Measurements from ENCODE around the gene NT5DC1.
"Not testable (repeated sequence)": the region's sequence is repeated elsewhere in the genome, so short reads cannot be mapped to it uniquely, and the experiment has no call there.

The NT5DC1 gene

DNA sequence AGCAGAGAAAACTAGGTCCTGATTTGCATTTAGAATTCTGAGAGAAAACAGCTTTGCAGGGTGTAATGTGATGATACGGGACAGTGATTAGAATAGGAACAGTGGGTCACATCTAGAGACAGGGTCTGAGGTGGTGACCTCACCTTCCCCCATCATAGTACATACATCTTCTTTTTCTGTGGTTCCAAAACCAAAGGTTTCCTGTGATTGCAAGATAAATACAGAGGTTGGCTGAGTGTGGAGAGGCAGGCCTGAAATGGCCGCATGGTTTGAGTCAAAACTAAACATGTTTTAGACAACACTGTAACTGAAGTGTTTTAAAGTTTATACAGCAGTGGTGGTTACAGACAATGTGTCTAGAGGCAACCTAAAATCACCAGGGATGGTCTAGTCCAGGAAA is 10.4 kb upstream of the NT5DC1 start:
- no peak for DNase-seq (ENCODE audit: low read depth)

DNA sequence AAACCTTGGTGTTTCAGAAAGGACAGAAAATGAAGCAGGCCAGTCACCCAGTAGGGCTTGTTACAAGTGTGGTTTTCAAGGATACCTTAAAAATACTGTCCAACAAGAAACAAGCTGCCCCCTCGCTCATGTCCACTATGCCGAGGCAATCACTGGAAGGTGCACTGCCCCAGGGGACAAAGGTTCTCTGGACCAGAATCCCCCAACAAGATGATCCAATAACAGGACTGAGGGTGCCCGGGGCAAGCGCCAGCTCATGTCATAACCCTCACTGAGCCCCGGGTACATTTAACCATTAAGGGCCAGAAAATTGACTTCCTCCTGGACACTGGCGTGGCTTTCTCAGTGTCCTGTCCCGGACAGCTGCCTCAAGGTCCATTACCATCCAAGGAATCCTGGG is 6.6 kb upstream of the NT5DC1 start:
- DNase-seq (ENCODE audit: low read depth) = no peak

DNA sequence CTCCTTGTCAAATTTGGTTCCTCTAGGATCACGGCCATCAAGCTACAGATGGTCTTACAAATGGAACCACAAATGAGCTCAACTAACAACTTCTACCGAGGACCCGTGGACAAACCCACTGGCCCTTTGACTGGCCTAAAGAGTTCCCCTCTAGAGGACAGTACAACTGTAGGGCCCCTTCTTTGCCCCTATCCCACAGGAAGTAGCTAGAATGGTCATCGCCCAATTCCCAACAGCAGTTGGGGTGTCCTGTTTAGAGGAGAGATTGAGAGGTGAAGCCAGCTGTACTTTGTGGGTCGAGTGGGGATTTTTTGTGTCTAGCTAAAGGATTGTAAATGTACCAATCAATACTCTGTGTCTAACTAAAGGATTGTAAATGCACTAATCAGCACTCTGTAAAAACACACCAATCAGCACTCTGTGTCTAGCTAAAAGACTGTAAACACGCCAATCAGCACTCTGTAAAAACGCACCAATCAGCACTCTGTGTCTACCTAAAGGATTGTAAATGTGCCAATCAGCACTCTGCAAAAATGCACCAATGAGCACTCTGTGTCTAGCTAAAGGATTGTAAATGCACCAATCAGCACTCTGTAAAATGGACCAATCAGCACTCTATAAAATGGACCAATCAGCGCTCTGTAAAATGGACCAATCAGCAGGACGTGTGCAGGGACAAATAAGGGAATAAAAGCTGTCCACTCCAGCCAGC is 4.4 kb upstream of the NT5DC1 start:
- DNase-seq (ENCODE audit: low read depth) = not testable (repeated sequence)

DNA sequence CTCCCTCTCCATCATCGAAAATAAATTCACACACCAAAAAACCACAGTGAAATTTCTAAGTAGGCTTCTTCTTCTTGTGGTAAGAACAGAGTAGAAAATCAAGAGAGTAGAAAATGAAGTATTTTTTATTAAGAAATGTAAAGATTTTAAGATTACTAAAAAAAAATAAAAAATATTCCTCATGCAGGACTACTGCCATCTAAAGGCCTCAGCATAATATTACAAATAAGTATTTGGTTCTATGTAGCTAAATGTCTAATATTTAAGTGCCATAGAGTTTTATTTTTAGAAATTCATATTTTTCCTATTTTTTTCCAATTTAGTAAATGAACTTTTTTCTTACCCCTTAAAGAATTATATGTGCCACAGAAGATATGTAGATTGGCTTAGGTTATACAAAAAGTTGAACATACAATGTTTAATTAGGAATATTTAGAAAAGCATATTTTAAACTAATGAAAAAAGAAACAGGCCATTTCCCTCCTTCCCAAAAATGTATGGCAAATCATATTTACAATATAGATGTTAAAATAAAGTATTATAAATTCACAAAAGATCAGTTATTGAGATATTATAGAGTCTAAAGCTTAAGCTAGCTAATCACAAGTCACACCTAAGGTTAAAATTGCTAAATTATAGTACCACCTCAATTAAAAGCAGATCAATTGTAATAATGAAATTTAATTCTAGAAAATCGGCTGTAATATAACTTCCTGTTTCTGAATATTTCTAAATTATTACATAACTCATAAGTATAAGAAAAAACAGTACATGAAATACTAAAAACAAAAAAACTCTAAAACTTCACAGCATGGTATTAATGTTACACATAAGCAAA is 3.5 kb upstream of the NT5DC1 start:
- no peak for DNase-seq (ENCODE audit: low read depth)

DNA sequence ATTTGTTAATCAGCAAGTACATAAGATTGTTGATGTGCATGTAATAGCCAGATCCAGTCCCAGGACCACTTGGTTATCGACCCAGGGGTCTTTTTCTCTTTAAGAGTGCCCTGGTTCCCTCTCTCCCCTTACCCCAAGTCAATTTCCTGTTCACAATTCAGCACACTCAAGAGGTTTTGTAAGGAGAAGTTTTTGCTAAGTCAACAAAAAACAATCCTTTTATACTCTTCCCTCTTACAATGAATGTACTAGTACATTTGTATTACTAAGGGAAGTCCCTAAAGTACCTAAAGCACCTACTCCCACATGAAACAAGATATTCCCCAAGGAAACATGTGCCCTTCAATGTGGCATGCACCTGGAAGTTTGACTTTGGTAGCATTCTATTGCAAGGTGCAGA is 1.6 kb upstream of the NT5DC1 start:
- no peak for DNase-seq (ENCODE audit: low read depth)

DNA sequence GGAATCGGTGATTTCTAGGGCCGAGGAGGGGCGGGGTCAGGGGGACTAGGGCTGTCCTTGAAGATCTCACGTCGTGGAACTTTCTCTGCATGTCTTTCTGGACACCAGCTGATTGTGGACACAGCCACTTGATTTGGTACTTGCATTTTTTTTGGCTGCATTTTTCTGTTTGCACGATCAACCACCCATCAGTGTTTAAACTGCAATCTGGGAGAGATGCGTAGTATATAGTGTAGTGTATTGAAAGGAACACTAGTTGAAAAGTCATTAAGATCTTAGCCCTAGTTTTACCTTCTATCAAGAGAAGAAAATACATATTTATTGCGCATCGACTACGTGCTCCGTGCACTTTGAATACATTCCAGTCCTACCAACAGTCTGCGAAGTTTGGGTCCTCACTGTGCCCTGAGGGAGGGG is 657 bp downstream of the NT5DC1 start:
- DNase-seq (ENCODE audit: low read depth) = no peak

DNA sequence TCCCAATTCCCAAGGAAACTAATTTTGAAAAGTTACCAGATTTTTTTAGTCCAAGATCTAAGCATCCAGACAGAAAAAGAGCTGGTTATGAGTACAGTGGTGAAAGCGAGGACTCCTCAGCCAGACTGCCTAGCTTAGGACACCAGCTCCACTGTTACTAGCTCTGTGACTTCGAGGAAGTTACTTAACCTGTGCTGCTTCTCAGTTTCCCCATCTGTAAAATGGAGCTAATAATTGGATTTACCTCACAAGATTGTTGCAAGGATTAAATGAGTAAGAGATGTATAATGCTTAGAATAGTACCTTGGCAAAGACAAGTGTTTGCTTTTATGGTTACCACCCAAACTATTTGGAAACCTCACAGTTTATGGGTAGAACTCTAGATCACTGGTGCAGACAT is 1.1 kb downstream of the NT5DC1 start:
- no peak for DNase-seq (ENCODE audit: low read depth)

DNA sequence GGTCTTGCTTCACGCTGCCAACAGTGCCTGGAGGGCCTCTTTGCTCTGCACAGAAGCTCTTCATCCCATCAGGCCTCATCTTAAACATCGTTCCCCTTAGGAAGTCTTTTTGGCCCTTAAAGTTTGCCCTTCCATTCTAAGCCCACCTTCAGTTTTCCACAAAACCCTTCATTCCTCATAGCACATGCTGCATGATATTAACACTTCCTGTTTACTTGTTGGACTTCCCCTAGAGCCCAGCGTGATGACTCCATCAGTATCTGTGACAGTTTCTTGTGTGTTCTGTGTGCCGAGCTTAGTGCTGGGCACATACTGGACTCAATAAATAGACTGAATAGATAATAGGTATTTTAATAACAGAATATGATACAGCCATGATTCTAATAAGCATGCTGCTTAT is 2.2 kb downstream of the NT5DC1 start:
- DNase-seq (ENCODE audit: low read depth) = no peak

DNA sequence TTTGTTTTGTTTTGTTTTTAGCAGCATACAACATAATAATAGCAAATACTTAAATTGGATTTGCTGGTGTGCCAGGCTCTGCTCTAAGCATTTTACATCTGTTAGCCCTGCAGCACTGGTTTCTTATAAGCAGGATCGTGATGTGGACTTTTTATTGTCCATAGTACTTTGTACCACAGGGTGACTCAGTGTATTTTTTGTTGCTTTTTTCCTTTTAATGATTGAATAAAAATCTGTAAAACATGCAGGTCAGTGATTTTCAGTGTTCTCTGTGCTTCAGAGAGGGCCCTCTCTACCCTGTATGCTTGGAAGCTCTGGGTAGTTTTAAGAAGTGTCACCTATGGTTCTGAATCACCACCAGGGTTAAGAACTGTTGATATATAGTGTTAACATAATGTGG is 4.0 kb downstream of the NT5DC1 start:
- DNase-seq (ENCODE audit: low read depth) = no peak

DNA sequence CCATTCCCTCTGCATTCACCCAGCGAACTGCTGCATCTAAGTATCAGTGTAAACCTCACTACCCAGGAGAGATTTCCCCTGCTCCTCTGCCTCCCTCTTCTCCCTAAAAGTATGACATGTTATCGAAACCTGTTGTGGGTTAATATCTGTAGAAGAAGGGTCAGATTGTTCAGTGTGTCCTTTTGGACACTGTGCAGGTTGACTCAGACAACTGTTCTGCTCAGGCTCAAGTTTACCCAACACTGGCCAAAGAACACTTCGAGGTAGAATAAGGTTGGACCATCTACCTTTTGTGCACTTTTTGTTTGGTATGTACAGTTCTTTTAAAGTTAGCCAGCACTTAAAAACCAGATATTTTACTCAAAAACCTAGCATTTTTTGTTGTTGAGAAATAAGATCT is 4.6 kb downstream of the NT5DC1 start:
- no peak for DNase-seq (ENCODE audit: low read depth)

DNA sequence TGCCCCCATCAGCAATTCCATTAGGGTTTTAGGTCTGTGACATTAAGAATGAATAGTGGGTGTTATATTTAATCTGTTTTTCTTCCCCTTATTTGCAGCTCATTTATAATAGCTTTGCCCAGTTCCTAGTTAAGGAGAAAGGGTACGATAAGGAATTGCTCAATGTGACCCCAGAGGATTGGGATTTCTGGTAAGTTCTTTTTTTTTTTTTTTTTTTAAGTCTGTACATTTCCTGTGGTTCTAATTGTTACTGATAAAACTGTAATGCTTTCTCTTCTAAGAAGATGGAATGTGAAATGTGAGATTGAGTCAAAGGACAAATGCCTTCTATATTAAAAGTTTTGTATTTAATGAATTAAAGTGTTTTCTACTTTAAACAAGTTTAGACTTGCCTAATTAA is 5.5 kb downstream of the NT5DC1 start:
- no peak for DNase-seq (ENCODE audit: low read depth)

DNA sequence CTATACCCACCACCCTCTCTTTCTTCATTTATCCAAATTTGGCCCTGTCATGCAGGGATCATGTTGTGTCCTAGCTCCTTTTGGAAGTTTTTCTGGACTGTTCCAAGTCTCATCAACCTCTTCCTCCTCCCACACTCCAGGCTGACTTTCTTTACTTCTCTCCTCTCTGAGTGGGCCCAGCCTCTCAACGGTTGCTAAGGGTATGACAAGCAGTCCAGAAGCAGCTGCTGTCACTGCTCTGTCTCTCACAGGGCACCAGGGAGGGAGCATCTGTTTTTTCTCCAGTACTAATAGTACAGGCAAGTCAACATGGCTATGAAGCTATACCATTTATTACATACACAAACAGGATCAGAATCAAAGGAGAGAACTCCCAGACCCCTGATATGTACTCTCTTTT is 8.2 kb downstream of the NT5DC1 start:
- no peak for DNase-seq (ENCODE audit: low read depth)

DNA sequence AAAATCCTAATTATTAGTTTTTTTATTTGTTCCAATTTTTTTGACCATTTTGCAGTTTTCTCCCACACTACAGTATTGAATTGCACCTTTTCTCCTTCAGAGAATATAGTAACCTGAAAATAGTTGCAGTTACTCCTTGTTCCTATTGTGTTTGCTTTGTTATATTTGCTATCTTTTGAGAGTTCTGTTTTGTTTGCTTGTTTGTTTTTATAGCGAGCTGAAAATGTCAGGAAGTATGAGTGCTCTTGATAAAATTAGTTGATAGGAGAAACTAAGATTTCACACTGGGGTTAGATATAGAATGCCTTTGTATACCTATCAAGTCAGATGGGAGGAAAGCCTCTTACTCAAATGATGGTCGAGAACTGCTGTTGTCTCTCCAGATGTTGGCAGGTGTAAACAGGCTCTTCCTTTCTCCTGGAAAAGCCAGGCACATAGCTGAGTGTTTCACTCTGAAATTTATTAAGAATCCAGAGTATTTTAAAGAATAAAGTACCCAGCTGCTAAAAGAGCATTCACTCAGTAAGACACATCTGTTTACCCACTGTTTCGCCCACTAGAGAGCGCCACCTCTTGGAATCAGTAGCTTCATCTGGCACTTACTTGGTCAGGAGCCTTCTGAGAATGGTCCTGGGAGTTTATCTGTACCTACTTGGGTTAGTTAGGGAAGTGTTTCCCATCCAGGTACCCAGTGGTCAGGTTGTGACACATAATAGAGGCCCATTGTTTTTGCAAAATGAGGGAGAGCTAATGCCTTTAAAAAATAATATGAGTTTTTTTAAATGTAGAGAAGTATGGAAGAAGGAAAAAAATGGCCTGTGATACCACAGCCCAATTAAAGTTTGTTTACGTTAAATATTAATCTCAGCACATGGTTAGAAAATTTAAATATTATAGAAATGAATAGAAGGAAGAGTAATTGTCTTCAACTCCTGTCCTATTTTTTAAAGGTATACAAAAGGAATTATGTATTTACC is 11.2 kb downstream of the NT5DC1 start:
- no peak for DNase-seq (ENCODE audit: low read depth)

DNA sequence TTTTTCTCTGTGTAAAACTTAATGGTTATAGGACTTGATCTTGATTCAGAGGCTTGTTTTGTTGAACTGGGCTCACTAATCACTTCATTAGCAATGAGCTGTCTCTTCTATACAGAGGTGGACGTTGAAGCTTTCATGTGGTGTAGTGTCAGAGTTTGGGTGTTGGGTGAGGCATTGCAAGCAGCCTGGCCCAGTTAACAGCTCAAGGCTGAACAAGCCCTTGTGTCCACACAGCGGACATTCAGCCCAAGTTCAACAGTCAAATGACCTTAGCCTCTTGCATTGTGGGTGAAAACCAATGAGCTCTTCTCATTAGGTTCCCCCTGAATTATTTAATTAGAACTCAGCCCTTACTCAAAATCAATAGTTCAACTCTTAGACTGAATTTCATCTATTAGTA is 12.7 kb downstream of the NT5DC1 start:
- DNase-seq (ENCODE audit: low read depth) = no peak

DNA sequence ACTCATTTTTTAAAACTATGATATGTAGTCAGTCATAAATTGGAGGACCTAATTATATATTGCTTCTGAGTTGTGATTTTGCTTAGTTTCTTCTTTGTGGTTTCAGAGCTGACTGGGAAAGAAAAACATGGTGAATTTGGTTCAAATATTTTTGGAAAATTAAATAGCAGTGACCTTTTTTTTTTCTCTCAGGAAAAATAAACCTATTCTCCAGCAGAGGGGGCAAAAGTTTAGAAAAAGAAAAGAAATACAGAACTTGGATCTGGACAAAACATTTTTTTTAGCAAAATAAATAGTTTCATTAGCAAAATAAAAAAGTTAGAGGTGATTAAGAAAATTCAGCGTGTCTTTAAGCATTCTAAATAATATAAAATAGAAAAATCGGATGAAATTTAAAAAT is 15.1 kb downstream of the NT5DC1 start:
- no peak for DNase-seq (ENCODE audit: low read depth)

DNA sequence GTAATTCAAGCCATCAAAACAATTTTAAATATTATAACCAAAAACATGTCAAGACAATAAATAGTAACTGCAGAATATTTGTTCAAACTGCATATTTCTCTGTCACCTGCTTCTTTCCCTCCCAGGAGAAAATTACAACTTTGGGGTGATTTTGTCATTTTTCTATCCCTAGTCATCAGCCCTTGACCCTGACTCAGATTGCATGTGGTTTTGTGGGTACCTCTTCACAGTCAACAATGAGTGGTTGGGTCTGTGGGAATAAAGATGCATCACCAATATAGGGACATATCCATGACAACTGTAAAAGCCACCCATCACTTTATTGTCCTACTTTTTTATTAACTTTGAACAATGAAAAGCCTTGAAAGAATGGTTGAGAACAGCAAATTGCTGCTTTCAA is 18.0 kb downstream of the NT5DC1 start:
- DNase-seq (ENCODE audit: low read depth) = no peak

DNA sequence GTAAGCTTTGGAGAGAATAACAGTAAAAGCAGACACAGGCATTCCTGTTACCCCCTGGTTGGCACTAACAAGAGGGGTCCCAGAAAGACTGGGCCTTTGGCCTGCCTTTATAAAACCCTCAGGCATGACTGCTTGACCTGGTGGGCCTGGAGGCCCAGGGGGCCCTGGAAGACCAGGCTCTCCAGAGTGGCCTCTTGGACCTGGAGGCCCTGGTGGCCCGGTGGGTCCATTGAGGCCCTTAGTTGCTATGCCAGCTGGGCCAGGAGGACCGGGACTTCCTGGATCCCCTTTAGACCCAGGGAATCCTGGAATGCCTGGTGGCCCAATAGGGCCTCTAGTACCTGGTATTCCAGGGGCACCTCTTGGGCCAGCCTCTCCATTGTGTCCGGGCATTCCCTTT is 19.8 kb downstream of the NT5DC1 start:
- DNase-seq (ENCODE audit: low read depth) = no peak

DNA sequence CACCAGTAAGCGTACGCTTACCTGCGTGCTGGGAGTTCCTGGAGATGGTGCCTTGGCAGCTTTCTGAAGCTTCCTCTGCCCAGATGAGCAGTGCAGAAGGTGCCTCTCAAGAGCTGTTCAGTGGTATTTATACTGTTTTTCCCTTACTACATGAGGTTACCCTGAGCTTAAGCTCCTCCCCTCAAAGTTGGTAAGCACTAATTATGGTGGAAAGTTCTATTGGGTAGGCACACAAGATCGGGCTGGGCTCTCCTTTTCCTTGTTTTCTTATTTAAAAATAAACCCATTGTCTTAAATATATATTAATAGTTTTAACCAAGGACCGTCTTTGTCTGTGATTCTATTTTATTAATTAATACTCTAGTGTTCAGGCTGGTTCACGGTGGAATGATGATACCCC is 25.4 kb downstream of the NT5DC1 start, which contains the start of gene COL10A1:
Gene COL10A1 (minus strand): TSS at position 101 of the 400 bp plus-strand sequence. CDS start 640 bp downstream, outside the sequence.
- DNase-seq (ENCODE audit: low read depth) = no peak

DNA sequence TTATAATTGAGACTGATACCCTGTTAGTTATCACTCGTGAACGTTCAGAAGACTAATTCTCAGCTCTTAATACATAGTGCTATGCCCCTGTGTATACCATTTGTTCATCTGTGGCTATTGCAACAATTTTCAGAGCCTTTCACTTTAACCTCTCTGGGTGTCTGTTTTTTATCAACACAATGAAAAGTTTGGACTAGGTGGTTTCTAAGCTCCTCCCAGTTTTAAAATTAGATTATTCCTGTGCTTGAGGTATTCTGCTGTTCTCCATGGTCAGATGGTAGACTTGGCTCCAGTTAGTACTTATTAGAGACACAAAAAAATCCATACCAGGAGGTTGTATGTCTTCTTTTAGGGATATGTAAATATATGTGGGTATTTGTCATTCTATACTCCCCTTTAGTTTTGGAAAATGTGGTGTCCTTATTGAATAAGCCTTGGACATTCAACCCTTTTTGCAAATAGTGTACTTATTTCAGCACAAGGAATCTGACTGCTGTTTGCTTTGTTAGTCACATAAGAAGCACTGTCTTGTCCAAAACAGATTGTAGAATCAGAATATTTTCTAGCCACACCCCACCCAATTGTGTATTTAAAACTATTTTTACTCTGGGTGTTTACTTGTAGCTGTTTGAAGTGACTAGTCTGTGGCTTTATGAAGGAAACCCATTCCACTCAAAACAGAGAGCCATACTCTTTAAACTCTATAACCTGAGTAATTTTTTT is 27.3 kb downstream of the NT5DC1 start:
- no peak for DNase-seq (ENCODE audit: low read depth)

DNA sequence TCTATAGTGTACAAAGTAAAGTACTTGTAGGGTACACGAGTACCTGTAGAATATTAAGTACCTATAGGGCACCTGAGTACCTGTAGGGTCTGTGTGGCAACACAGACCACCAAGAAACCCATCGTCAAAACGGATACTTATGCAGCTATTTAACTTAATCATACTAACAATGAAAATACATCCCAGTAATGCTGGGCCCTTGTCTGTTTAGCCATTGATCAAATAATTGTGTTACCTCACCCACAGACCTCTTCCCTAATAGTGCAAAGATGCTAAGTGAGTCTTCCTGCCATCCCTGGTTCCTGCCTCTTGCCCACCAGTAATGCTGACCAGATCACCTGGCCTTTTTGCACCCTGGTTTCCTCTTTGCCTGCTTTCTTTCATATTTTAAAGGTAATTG is 32.8 kb downstream of the NT5DC1 start:
- DNase-seq (ENCODE audit: low read depth) = no peak

DNA sequence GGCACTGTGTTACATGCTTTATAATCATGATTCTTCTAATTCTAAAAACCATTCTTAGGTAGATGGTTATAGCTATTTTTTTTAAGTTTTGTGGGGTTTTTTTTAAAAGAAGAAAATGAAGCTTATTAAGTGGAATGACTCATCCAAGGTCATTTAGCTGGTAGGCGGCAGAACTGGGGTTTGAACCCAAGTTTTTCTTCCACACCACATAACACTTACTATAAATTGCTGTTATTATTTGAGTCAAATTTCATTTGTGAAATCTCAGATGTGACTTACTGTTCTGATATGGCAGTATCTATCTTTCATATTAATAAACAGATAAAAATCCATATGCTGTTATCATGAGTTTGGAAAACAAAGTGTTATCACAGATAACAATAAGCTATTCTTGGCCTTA is 35.7 kb downstream of the NT5DC1 start:
- DNase-seq (ENCODE audit: low read depth) = no peak

DNA sequence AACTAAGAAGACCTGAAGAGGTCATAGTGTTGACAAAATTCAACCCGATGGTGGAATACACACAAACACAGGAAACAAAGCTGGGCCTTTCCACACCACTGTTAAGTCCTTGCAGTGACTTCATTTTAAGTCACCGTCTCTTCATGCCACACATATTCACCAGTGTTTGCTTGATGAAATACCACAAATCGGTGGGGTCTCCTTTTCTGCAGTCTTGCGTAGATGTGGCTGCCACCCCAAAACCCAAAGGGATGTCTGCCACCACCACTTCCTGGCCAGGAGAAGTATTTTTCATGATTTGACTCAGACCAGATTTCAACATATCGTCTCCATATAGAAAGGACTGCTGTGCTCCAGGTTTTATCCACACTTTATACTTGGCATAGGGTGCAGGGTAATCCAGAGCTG is 36.3 kb downstream of the NT5DC1 start:
- no peak for DNase-seq (ENCODE audit: low read depth)

All from stimulated activated CD8-positive, alpha-beta memory T cell treated with anti-CD3 and anti-CD28 coated beads, Interleukin-15, amount 100 ng/mL, for 1 hour (primary cell).